HepG2 (cell line): ENCODE data around the gene COG1. TPM values are rescaled to one million over a fixed set of nuclear protein-coding genes. Genes with fewer than 3 reads are reported as not detected.

Source experiments
- ARHGAP35 ChIP-seq: sonication (generic); formaldehyde crosslinking; IDR thresholded peaks from 2 replicates; pipeline ENCODE4 v1.9.0; 2022; ENCODE audit warnings: mild to moderate bottlenecking, inconsistent platforms, moderate library complexity, missing genetic modification reagents, borderline replicate concordance
- CEBPG ChIP-seq: IDR thresholded peaks from 2 replicates; pipeline ENCODE4 v1.6.1; 2016
- DPF2 ChIP-seq: sonication (generic); formaldehyde crosslinking; IDR thresholded peaks from 2 replicates; pipeline ENCODE4 v1.4.0; 2020; ENCODE audit warnings: mild to moderate bottlenecking, low read depth, missing genetic modification reagents, borderline replicate concordance
- EED ChIP-seq: sonication (generic); formaldehyde crosslinking; IDR thresholded peaks from 2 replicates; pipeline ENCODE4 v1.5.0; 2020; ENCODE audit warnings: mild to moderate bottlenecking, missing genetic modification reagents
- MIER3 ChIP-seq: IDR thresholded peaks from 2 replicates; pipeline ENCODE4 v1.6.1; 2016; ENCODE audit warnings: missing compliant biosample characterization, borderline replicate concordance
- SP5 ChIP-seq: IDR thresholded peaks from 2 replicates; pipeline ENCODE4 v1.6.1; 2016; ENCODE audit warnings: low read depth, borderline replicate concordance
- TCF7L2 ChIP-seq: IDR thresholded peaks from 2 replicates; pipeline ENCODE4 v1.6.1; 2011; ENCODE audit warnings: mild to moderate bottlenecking, low read depth, low read length, moderate library complexity
- ZNF3 ChIP-seq: IDR thresholded peaks from 2 replicates; pipeline ENCODE4 v1.7.0; 2017; ENCODE audit warnings: inconsistent platforms
- ZNF558 ChIP-seq: sonication (generic); formaldehyde crosslinking; IDR thresholded peaks from 2 replicates; pipeline ENCODE4 v1.9.0; 2022; ENCODE audit warnings: mild to moderate bottlenecking, missing genetic modification reagents, borderline replicate concordance
- ZNF646 ChIP-seq: sonication (generic); formaldehyde crosslinking; IDR thresholded peaks from 2 replicates; pipeline ENCODE4 v1.9.0; 2021; ENCODE audit warnings: mild to moderate bottlenecking, missing genetic modification reagents
- ZNF792 ChIP-seq: IDR thresholded peaks from 2 replicates; pipeline ENCODE4 v1.6.1; 2016
- polyA plus RNA-seq, 8 experiments: library from polyadenylated mRNA; depleted of rRNA in 3 of 8; stranded (reverse) in 7 of 8; unstranded in 1 of 8; fragments of >200 nt; fragmentation: Illumina TruSeq in 4 of 8; extraction: Trizol in 4 of 8; gene quantifications; 2 replicates each; pipeline versions ENCODE4 v1.2.1 to v1.2.3, GENCODE V29; 2011 to 2016; ENCODE audit warnings: low read depth in 4 of 8, missing spikeins in 1 of 8, mixed read lengths in 1 of 8; ENCODE audit not compliant: insufficient read depth in 1 of 8
- total RNA-seq, 5 experiments: library from RNA; depleted of rRNA; stranded (reverse); fragments of >200 nt; fragmentation: Illumina TruSeq; extraction: Trizol; gene quantifications; 2 replicates each; pipeline ENCODE4 v1.2.3, GENCODE V29; 2016; ENCODE audit warnings: low read depth in 1 of 5
- TF ChIP-seq, protein P1 (sequence below): sonication (generic); formaldehyde crosslinking; IDR thresholded peaks from 2 replicates; pipeline ENCODE4 v1.4.0; 2020; ENCODE audit warnings: low read depth, mild to moderate bottlenecking, missing genetic modification reagents
- TF ChIP-seq, protein P2 (sequence below), 2 experiments: fragments of 450-650 bp in 1 of 2; sonication (generic) in 1 of 2; formaldehyde crosslinking in 1 of 2; IDR thresholded peaks; 2 replicates each; pipeline versions ENCODE4 v1.6.1 to v1.8.0; 2016 to 2022; ENCODE audit warnings: antibody characterized with exemption in 1 of 2, mild to moderate bottlenecking in 1 of 2, missing genetic modification reagents in 1 of 2

Gene COG1
- total and polyA plus RNA-seq, 2 of the 13 experiments (the other 11 are each of a cell fraction or from before 2014, with no cell fraction given): 36.6 to 39.7 TPM

- no peak for TF ChIP-seq ZNF646 (CRISPR knock-in tag)
- TF ChIP-seq DPF2 (CRISPR knock-in tag): no peak
- peak; percentile 51; the same call in 1 of the 2 replicates for TF ChIP-seq ZNF792 (CRISPR knock-in tag)
- TF ChIP-seq, protein P1, sequence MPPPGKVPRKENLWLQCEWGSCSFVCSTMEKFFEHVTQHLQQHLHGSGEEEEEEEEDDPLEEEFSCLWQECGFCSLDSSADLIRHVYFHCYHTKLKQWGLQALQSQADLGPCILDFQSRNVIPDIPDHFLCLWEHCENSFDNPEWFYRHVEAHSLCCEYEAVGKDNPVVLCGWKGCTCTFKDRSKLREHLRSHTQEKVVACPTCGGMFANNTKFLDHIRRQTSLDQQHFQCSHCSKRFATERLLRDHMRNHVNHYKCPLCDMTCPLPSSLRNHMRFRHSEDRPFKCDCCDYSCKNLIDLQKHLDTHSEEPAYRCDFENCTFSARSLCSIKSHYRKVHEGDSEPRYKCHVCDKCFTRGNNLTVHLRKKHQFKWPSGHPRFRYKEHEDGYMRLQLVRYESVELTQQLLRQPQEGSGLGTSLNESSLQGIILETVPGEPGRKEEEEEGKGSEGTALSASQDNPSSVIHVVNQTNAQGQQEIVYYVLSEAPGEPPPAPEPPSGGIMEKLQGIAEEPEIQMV (CRISPR knock-in tag): no peak
- no peak for TF ChIP-seq ZNF3 (CRISPR knock-in tag)
- TF ChIP-seq, protein P2, sequence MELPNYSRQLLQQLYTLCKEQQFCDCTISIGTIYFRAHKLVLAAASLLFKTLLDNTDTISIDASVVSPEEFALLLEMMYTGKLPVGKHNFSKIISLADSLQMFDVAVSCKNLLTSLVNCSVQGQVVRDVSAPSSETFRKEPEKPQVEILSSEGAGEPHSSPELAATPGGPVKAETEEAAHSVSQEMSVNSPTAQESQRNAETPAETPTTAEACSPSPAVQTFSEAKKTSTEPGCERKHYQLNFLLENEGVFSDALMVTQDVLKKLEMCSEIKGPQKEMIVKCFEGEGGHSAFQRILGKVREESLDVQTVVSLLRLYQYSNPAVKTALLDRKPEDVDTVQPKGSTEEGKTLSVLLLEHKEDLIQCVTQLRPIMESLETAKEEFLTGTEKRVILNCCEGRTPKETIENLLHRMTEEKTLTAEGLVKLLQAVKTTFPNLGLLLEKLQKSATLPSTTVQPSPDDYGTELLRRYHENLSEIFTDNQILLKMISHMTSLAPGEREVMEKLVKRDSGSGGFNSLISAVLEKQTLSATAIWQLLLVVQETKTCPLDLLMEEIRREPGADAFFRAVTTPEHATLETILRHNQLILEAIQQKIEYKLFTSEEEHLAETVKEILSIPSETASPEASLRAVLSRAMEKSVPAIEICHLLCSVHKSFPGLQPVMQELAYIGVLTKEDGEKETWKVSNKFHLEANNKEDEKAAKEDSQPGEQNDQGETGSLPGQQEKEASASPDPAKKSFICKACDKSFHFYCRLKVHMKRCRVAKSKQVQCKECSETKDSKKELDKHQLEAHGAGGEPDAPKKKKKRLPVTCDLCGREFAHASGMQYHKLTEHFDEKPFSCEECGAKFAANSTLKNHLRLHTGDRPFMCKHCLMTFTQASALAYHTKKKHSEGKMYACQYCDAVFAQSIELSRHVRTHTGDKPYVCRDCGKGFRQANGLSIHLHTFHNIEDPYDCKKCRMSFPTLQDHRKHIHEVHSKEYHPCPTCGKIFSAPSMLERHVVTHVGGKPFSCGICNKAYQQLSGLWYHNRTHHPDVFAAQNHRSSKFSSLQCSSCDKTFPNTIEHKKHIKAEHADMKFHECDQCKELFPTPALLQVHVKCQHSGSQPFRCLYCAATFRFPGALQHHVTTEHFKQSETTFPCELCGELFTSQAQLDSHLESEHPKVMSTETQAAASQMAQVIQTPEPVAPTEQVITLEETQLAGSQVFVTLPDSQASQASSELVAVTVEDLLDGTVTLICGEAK (IDR thresholded peaks at IDR 0.05): no peak
- TF ChIP-seq, protein P2 (CRISPR knock-in tag; IDR thresholded peaks at IDR 0.05): no peak
- no peak for TF ChIP-seq EED (CRISPR knock-in tag)
- TF ChIP-seq MIER3 (CRISPR knock-in tag): peak; percentile 33; the same call in 1 of the 2 replicates
- peak; percentile 33; the same call in 1 of the 2 replicates for TF ChIP-seq SP5
- TF ChIP-seq ZNF558 (CRISPR knock-in tag): no peak
- TF ChIP-seq ARHGAP35 (CRISPR knock-in tag): no peak
- TF ChIP-seq TCF7L2: no peak
- no peak for TF ChIP-seq CEBPG (CRISPR knock-in tag)
These were observed 12.7 kb downstream of the COG1 start (continued) for GRCh38 chr17:73205459-73205961.
